GM19324 (cell line): ENCODE results near the gene GABBR1.

Experiments
- ATAC-seq: cut with Tn5 transposase; IDR thresholded peaks from one replicate; pipeline ENCODE4 v1.9.1; 2021; ENCODE audit warnings: mild to moderate bottlenecking, moderate library complexity; ENCODE audit not compliant: unreplicated experiment, low FRiP score

The GABBR1 gene

DNA sequence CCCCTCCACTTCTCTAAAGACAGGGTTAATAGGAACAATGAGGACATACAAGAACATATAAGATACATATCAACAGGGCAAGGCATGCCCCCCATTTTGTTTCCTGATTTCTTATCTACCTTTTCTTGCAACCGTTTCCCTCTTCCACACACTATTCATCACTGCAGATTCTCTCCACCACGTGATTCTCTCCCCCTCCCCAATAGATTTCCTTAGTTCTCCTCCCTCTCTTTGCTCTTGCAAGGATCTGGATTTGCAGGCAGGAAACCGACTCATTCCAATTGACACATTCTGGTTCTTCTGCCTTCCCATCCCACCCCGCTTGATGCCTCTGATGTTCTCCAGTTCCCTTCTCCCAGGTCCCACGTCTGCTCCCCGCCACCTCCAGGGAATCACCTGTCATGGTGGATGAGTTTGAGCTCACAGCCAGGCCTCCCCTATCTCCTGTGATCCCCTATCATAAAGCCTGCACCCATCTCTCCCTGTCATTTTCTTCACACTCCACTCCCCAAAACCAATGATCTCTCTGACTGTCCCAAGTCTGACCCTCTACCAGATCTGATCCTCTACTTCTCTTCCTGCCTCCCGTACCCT, 7.5 kb downstream of the GABBR1 start:
- no peak for ATAC-seq

DNA sequence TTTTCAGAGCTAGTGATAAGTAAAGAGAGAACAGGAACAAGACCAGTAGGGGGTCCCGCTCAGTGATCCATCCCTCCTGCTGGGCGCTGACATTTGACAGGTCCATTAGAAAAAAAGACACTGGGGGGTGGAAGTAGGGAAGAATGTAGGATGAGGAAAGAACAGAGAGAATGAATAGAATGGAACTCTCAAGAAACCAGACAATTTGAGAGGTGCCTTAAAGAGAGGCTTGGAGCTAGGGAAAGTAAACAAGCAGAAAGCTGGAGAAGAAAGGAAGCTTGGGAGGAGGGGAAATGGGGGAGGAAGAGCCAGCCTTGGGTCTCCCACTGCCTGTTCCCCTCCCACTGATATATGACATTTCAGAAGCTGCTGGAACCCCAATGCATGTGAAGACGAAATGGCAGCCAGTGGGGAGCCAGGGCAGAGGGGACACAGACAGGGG, 8.4 kb downstream of the GABBR1 start:
- ATAC-seq = no peak

DNA sequence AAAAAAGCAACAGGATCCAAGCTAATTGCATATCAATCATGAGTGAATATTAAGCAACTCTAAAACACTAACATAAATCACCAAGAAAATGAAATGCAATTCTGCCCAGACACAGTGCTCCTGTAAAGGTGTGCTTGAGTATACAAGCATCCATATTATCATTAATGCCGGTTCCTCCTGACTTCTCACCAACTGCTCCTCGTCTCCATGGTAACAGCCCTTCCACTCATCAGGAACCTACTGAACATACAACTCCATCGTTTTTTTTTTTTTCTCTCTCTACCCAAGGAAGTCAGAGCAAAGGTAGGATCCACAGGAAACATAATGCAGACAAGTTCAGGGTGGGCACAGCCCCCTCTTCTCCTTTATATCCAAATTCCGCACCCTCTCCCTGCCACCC, 12.4 kb downstream of the GABBR1 start:
- no peak for ATAC-seq

DNA sequence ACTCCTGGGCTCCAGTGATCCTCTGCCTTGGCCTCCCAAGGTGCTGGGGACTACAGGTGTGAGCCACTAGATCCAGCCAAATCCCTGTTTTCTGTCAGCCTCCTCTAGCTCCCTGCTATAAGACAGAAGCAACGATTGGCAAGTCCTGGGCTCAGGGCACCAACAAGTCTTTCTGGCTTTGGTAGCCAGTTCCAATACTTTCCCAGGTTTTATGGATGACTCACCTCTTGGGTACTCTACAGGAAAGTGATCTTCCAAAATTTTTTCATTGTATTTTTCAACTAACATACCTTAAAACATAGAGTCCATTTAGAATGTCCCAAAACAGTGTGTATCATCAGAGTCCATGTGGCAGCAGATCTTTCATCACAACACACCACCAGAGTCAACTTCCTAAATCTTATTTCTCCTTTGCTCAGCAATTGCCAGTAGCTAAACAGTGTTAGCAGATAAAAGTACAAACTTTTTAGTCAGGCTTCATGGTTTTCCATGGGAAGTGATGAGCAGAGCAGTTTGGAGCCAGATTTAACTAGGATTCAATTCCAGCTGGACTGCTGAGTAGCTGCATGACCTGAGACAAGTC, 13.3 kb downstream of the GABBR1 start:
- no peak for ATAC-seq

DNA sequence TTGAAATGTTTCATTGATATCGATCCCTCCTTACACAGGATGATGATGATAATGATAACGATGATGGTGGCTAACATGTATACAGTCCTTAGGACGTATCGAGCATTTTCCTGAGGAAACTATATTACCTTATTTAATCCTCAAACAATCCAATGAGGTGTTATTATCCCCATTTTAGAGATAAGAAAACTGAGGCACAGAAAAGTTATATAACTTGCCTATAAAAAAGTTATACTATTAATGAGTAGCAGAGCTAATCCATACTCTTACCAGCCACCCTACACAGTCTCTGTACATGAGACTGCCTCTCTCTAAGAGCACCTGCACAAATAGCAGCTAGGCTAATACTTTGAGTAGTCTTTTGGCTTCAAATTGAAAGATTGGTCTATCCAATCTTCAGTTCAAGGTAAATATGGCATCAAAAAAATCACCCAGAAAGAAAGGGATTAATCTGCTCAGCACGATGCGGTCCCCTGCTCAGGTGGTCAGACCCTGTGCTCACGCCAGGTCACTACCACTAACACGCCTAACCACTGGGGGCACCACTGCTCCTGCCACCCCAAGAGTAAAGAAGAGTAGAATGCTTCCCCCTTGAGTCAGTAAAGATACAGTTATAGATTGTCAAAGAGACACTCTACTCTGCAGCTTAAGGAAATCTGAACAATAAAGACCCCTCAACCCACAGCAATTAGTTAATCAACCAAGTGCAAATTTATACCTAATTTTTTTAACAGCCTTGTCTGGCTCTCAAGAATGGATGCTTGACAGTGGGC, 15.0 kb downstream of the GABBR1 start:
- ATAC-seq = no peak

DNA sequence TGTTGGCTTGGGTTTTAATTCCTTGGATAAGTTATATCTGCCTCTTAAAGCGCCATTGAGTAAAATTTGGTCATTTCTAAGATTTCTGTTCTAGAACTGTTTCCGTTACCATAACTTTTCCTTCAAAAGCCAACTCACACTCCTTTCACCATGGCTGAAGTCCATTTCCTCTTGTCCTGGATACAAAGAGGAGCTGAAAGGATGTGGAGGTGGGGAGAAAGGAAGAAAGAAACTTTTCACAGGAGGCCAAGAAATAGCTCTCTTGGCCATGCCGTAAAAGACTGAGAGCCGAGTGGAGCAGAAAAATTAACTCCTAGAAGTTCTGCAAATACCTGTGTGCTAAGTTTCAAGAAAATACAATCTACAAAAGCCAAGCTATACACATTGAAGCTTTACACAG, 21.6 kb downstream of the GABBR1 start:
- no peak for ATAC-seq

DNA sequence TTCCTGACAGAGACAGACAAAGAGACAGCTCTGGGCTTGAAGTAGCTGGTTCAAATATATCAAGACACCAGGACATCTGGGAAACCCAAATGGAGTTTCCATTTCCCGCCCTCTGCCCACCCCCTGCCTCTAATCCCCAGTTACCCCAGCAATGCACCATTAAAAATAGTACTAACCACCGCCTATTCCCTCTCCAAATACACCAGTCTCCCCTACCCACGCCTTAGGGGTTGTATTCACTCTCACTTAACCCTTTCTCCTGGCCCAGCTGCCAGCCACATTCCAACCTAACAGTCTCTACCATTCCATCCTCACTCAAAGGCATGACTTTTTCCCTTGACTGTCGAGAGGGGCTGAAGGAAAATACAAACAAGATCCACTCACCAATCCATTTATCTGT, 22.4 kb downstream of the GABBR1 start:
- ATAC-seq = no peak

DNA sequence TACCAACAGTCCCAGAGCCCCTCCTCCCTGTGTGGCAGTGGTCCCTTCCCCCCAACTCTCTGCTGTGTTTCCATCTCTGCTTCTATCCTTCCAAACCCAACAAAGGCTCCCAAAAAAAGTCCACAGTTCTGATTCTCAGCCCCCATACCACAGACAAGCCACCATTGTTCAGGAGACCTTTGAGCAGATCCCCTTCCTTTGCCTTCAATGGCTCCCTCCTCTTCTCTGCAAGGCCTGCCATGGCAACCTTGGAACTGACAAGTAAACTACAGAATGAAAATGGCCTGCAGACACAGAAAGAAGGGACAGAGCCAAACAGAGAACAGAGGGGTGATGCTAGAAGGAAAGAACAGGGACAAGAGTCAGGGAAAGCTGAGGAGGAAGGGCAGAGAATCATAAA, 24.9 kb downstream of the GABBR1 start:
- no peak for ATAC-seq

DNA sequence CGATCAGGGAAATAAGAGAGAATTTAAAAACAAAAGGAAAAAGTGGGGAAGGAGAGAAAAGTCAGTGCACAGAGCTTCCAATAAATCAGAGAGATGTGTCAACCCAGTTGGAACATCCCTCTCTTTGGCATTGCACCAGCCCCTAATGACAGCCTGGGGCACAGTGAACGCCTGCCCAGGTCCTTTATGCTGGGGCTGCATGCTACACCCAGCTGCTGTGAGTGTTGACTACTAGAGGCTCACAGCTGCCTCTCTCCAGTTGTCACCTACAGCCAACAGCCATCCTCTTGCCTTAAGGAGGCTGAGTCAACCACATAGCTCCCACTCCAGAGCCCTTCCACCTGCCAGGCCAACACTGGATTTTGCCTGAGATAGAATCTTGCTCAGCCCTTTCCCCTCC, 29.1 kb downstream of the GABBR1 start:
- no peak for ATAC-seq

DNA sequence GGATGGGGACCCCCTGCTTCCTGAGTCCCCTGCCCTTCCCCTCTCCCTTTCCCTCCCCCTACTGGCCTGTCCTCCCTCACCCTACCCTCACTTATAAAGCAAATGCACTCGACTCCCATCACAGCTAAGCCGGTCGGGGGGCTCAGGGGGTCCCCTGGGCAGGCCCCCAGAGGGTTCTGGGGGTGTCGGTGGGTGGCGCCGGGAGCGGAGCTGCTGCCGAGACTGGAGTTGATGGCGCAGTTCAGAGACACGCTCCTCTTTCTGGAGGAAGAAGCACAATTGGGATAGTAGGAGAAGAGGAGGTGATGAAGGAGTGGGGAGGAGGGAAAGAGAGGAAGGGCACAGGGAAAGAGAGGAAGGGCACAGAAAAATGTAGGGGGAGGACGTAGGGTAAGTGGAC, 29.5 kb downstream of the GABBR1 start:
- ATAC-seq = no peak

DNA sequence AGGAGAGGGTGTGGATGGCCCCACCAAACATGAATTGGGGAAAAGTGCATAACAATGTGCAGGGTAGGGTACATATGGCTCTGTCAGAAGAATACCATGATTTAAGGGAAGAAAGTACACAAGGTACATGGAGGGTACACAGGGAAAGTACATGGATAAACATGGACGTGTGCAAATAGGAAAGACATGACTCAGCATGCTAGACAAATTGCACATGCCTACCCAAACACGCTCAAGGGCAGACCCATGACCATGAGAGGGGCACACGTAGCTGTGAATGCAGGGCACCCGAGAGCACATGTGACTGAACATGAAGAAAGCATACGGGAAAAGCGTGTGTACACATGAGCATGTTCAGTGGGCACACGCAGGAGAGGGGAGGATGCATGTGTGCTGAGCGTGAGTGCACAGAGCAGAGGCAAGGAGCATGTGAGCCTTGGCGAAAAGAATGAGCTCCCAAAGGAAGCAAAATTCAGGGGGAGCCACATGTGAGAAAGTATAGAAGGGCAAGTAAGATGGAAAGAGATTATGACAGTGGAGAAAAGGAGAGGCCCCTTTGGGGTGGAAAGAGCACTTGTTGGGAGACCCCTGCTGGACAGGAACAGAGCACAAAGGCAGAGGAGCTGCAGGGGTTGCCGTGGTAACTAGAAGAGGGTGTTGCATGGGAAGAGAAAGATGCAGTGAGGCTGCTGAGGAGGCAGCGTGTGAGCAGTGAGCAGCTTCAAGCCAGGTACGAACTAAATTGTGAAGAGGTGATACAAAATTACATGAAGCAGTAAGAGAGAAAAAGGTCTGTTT, 30.2 kb downstream of the GABBR1 start:
- ATAC-seq = no peak

DNA sequence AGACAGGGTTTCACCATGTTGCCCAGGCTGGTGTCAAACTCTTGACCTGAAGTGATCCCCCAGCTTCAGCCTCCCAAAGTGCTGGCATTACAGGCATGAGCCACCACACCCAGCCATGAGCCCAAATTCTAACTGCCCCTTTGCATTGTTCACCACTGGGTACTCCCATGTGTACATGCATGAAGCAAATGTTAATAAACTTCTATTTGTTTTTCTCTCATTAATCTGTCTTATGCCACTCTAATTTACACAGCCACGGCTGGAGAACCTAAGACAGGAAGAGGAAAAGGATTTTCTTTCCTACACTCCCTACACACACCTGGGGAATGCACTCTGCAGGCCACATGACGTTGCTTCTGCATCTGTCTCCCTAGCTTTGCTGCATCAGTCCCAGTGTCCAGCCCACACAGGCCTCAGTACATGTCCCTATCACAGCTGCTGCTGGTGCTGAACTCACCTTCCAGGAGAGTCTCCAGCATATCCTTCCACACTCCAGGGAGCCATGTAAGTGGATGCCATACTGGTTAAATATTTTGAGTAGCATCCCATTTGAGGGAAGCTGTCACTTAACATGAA, 34.7 kb downstream of the GABBR1 start:
- no peak for ATAC-seq

DNA sequence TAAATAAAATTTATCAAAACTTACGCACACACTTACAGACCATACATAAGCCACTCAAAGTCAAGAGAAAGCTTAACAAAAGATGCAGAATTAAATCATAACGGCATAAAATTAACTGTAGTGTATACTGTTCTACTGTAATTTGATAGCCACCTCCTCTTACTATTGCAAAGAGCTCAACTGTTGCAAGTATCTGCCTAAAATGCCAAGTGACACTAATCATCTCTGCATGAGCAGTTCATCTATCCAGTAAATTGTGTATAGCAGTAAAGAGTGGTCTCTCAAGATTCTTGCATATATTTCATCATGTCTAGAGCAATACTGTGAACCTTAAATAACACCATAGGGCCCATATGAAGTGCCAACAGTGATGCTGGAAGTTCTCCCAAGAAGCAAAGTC, 35.8 kb downstream of the GABBR1 start:
- ATAC-seq = no peak

DNA sequence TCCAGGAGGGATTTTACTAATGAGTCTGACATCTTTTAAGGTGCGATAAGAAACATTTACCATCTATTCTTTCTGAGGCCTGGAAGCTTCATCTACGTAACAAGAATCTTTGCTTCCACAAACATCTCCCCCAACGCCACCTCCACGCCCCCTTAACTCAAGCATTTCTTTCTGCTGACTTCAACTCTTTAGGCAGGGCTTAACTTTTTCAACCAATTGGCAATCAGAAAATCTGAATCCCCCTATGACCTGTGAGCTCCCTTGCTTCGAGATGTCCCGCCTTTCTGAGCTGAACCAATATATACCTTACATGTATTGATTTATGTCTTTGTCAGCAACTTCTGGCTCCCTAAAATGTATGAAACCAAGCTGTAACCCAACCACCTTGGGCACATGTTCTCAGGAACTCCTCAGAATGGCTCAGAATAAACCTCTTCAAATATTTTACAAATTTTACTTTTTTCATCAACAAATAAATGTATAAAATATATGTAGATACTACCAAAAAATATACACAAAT, 36.5 kb downstream of the GABBR1 start:
- ATAC-seq = no peak

DNA sequence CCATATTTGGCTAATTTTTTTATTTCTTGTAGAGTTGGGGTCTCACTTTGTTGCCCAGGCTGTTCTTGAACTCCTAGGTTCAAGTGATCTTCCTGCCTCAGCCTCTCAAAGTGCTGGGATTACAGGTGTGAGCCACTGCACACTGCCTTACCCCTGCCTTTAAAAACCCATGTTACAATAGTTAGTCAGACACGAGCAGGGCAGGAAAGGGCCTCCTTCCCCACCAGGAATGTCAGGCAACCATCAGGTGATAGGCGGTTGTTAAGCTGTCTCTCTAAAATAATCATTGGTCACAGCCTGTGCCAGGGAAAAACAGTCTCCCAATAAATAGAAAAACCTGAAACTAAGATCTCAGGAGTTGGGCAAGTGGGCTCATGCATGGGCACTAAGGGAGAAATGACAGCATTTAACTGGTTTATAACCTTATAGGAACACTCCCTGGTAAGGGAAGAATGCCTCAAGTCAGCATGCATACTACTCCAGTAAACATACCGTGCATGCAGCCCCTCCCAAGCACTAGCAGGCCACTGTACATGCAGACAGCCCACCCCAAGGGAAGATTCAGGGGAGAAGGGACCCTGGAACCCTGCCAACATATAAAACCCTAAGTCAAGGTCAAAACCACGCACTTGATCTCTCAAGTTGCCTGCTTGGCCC, 39.7 kb downstream of the GABBR1 start:
- no peak for ATAC-seq

DNA sequence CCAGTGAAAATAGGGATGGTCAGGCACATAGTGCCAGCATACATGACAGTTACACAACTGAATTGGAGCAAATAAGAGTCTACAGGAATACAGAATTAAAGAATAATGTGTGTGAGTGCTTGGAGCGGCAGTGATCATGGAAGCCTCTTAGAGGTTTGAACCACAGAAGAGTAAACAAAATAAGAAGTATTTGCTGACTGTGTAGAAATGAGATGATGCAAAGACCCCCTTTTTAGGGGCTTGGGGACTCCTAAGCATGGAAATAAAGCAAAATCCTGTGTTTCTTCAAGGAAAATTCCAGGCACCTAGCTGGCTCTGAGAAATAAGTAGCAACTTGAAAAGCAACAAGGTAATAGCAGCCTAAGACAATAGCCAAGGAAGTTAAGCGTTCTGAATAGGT, 41.3 kb downstream of the GABBR1 start:
- no peak for ATAC-seq

DNA sequence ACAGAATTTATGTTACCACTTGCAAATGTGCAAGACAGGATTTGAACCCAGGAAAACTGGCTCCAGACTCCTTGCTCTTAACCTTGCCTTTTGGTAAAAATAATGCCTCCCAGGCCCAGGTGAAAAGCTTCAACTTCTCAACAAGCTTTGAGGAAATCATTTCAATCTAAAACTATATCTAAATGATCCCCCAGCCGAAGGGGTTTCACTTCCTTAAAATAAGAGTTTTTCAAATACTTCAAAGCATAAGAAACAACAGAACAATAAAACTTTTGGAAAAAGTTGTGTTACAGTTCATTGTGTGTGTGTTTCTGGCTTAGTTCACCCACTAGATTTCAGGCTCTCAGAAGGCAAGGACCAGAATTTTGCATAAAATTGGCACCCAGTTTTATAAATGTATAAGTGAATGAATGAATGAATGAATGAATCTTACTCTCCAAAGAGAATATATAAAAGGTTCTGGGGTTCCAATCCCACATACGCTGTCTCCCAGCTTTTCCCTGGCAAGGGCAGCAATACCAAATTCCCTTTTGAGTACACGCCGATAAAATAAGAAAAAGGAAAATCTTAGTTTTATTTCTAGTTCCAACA, 42.7 kb downstream of the GABBR1 start:
- no peak for ATAC-seq

DNA sequence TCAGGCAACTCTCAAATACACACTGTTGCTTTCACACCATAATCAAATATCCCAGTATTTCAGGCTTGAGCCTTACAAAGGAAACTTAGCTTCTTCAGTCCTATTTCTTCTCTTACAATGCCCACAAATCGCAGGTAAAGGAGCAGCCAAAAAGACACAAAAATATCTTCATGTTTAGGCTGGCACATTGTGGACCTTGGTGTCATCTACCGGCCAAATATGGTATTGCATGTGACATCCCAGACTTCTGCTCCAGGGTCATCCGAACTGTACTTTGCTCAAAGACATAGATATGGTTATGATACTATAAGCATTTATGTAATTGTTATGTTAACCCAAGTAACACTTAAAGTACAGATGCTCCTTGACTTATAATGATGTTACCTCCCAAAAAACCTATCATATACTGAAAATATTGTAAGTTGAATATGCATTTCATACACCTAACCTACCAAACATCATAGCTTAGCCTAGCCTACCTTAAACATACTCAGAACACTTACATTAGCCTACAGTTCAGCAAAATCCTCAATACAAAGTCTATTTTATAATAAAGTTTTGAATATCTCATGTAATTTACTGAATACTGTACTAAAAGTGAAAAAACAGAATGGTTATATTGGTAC, 43.4 kb downstream of the GABBR1 start:
- no peak for ATAC-seq

DNA sequence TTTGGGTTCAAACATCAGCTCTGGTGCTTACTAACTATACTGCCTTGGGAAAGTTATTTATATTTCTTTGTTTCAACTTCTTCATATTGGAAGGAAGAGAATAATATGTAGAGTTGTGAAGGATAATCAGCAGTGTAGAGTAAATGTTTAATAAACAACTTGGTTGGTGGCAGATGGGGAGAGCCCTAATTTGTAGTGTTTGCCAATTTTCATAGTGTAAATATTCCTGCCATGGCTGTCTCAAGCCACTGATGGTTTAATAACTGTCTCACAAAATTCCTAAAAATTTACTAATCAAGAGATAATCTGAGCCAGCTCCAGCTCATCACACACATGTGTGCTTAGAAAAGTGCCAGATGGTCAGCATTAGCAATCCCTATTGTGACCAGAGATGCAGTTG, 48.2 kb downstream of the GABBR1 start, which contains the start of gene OR2H2:
Gene OR2H2 (plus strand): TSS at position 301 of the 400 bp plus-strand sequence. CDS start 2,824 bp downstream, outside the sequence.
- no peak for ATAC-seq
